ENCODE results near the gene NEK5. TPM values are rescaled to one million over a fixed set of nuclear protein-coding genes. Genes with fewer than 3 reads are reported as not detected.
"Not testable (repeated sequence)": the region's sequence is repeated elsewhere in the genome, so short reads cannot be mapped to it uniquely, and the experiment has no call there.

Gene NEK5
- 1 to 10 TPM; 2.9 to 5.0 (median 3.8) TPM for polyA plus RNA-seq (ENCODE audit: insufficient read length in 4 of 4)

GRCh38 chr13:52128714-52129700 is at the start of gene NEK5:
NEK5 (minus strand) TSS chr13:52129073; CDS start chr13:52127482, 1,591 bp downstream.
- DNase-seq (ENCODE audit: low read depth in 4 of 4, low spot score in 3 of 4), result peak in 3 of 4 donors; percentile 33 to 61 (median 52)

- no peak for DNase-seq (ENCODE audit: low read depth in 4 of 4, low spot score in 3 of 4)
Observed at GRCh38 chr13:52177276-52177675, 48.4 kb upstream of the NEK5 start.

DNA sequence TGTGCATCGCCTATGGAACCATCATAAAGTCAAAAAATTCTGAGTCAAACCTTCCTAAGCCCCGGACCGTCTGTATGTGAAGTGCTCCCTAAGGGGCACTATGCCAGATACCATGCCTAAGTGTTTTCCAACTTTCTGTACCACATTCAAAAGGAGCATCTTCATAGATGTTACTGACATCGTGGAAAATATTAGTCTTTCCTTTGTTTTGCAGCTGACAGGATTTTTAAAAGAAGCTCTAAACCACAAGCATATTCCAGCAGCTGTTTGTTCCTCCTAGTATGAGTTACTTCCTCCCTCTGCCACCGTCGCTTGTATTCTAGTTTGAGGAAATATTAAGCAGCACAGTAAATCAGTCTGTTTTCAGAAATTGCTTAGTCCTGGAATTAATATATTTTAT is 45.1 kb upstream of the NEK5 start:
- not testable (repeated sequence) for DNase-seq (ENCODE audit: low read depth in 4 of 4, low spot score in 3 of 4)

GRCh38 chr13:52173373-52173772 is 44.5 kb upstream of the NEK5 start:
- DNase-seq (ENCODE audit: low read depth in 4 of 4, low spot score in 3 of 4), result no peak

GRCh38 chr13:52171686-52172085 is 42.8 kb upstream of the NEK5 start:
- DNase-seq (ENCODE audit: low read depth in 4 of 4, low spot score in 3 of 4), result not testable (repeated sequence)

GRCh38 chr13:52170828-52171391 is 42.0 kb upstream of the NEK5 start:
- DNase-seq (ENCODE audit: low read depth in 4 of 4, low spot score in 3 of 4), result not testable (repeated sequence)

DNA sequence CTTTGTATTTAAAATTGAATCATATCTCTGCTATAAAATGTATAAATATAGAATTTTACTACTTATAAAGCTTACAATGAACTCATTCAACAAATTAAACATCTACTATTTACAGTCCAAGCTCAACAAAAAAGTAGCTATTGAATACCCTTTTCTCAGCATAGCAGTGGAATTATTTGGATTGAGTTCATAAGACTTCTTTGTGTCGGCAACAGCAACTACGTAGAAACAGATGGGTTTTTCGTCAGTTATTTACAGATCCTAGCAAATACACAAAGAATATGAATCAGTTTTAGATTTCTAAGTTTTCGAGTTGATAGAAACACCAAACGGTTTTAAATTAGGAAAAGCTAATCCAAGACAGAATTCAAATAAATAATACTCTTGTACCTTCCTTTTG is 41.0 kb upstream of the NEK5 start:
- no peak for DNase-seq (ENCODE audit: low read depth in 4 of 4, low spot score in 3 of 4)

- DNase-seq (ENCODE audit: low read depth in 4 of 4, low spot score in 3 of 4), result no peak
Observed at GRCh38 chr13:52165411-52165810, 36.5 kb upstream of the NEK5 start.

DNA sequence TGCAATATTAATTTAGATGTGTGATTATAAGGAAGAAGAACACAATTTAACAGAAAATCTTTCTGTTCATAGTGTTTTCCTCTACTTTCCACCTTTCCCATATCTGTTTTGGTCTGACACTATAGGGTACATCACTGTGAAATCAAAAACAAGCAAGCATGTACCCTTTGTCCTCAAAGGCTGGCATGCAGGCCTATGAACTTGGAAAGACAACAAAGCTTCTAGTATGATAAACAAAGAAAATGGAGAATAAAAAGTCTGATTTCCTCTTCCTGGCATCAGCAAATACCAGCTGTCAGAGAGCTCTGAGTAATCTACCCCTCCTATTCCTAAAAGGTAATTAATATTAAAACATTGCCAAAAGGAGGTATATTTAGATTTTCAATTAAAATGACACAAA is 36.1 kb upstream of the NEK5 start:
- DNase-seq (ENCODE audit: low read depth in 4 of 4, low spot score in 3 of 4), result no peak

- DNase-seq (ENCODE audit: low read depth in 4 of 4, low spot score in 3 of 4), result not testable (repeated sequence)
Observed at GRCh38 chr13:52163878-52164277, 35.0 kb upstream of the NEK5 start.

DNA sequence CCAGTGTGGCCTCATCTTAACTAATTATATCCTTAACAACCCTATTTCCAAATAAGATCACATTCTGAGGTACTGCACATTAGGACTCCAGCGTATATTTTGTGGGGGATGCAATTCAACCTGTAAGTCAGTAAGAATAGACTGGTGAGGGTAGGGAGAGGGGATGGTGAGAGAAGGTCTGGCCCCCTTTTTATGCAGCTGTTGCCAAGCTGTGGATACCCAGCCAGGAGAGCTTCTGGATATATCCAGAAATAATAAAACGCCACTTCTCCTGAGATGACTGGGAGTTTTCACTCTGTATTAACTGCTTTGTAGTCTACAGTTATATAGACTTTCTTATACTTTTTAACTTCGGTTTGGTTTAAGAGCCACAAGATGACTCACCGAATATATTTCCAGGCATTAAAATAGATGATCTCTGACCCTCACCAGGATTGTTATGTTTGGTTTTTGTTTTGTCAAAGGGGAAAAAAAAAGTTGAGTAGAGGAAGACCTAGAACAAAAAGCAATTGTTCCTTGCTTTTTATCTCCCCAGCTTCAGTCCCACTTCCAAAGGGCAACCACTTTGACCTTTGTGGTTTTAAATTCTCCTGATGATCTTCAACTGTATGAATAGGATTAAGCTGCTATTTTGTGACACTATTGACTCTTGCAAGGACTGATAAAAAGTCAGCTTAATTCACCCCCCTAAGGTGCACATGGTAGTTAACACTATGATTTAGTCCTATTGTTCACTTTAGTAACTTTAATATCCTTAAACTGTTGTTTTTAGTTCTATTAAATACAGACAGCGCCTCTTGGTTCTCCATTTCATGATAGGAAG is 33.6 kb upstream of the NEK5 start:
- DNase-seq (ENCODE audit: low read depth in 4 of 4, low spot score in 3 of 4), result no peak

DNA sequence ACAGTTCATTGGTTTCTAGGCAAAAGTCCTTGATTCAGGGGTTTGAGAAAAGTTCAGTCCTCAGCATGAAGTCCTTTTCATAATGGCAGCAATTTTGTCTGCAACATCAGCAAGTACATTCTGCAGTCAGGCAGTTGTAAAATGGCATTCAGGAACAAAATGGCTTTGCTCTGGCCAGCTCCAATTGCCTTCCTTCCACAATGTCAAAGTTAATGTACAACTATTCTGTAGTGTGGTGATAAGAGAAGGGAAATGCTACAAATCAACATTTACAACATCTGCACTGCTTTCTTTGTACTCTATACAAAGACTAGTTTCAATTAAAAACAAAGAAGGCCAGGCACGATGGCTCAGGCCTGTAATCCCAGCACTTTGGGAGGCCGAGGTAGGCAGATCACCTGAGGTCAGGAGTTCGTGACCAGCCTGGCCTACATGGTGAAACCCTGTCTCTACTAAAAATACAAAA is 32.3 kb upstream of the NEK5 start:
- DNase-seq (ENCODE audit: low read depth in 4 of 4, low spot score in 3 of 4), result peak in 1 of 4 donors; percentile 8

DNA sequence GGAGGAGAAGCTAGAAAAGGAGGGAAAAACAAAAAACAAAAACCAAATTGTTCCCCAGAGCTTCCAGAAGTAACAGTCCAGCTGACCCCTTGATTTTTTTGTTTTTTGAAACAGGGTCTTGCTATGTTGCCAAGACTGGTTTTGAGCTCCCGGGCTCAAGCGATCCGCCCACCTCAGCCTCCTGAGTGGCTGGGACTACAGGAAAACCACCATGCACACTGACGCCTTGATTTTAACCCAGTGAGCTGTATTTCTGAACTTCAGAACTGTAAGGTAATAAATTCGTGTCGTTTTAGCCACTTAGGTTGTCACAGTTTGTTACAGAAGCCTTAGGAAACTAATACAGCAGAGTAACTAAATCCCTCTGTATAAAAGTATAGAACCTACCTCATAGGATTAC is 31.6 kb upstream of the NEK5 start:
- DNase-seq (ENCODE audit: low read depth in 4 of 4, low spot score in 3 of 4), result peak in 1 of 4 donors; percentile 4

DNA sequence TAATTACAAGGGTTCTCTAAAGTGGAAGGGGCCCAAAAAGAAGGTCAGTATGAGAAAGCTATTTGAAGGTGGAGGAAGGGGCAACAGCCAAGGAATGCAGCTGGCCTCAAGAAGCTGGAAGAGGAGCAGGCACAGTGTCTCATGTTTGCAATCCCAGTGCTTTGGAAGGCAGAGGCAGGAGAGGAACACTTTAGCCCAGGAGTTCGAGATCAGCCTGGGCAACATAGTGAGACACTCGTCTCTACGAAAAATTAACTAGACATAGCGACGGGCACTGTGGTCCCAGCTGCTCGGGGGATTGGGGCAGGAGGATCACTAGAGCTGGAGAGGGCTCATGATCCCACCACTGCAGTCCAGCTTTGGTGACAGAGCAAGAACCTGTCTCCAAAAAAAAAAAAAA is 31.2 kb upstream of the NEK5 start:
- no peak for DNase-seq (ENCODE audit: low read depth in 4 of 4, low spot score in 3 of 4)

DNA sequence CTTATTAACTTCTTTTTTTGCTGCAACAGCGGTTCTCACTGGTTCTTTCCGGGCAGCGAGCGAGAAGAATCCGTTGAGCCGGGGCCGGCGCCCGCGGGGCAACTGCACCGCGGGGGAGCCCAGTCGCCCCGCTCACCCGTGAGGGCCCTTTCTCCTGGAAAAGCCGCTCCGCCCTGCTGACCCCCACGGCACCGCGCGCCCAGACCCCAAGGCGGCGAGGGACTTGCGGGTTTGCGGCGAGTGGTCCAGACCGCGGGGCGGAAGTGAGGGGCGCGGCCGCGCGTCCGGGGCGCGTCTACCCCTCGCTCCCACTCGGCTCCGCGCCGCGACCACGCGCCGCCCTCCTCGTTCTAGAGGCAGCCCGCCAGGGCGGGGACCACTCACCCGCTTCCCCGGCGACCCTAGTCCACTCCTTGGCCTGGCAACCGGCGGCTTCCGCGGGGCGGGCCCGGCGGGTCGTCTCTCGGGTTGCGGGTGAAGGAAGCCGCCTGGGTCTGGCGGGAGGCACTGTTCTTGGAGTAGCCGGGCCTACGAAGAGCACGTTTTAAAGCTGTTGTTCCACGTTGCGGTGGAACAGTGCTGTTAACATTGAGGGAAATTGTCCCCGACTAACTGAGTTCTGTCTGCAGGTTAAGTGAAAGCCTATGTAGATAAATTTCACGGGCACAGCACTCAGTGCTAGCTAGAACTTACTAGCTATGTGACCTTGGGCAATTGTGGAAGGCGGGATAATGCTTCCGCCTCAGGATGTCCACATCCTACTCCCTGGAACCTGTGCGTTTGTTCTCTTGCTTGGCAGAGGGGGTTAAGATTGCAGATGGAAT is 30.5 kb upstream of the NEK5 start, which contains the start of gene NEK3:
Gene NEK3, minus strand, starts transcription at position 439 of the 824 bp plus-strand sequence. CDS start 3,406 bp downstream, outside the sequence.
- DNase-seq (ENCODE audit: low read depth in 4 of 4, low spot score in 3 of 4), result peak in 3 of 4 donors; percentile 46 to 59 (median 48)

- peak in 1 of 4 donors; percentile 42 for DNase-seq (ENCODE audit: low read depth in 4 of 4, low spot score in 3 of 4)
Observed at GRCh38 chr13:52158629-52159158, 29.8 kb upstream of the NEK5 start.

GRCh38 chr13:52156724-52157261 is 27.9 kb upstream of the NEK5 start:
- DNase-seq (ENCODE audit: low read depth in 4 of 4, low spot score in 3 of 4), result no peak

- DNase-seq (ENCODE audit: low read depth in 4 of 4, low spot score in 3 of 4), result no peak
Observed at GRCh38 chr13:52155177-52155576, 26.3 kb upstream of the NEK5 start.

- no peak for DNase-seq (ENCODE audit: low read depth in 4 of 4, low spot score in 3 of 4)
Observed at GRCh38 chr13:52147225-52147624, 18.4 kb upstream of the NEK5 start.
